HL-60 (cell line): ENCODE measurements around the gene DENND1A.

Source experiments
- CTCF ChIP-seq: IDR thresholded peaks from one replicate; pipeline ENCODE4 v1.5.1; 2011; ENCODE audit warnings: low read length, control low read depth, inconsistent platforms; ENCODE audit not compliant: insufficient read depth
- GABPA ChIP-seq: IDR thresholded peaks from 2 replicates; pipeline ENCODE4 v1.6.1; 2012; ENCODE audit warnings: low read depth
- POLR2AphosphoS5 ChIP-seq: IDR thresholded peaks from 2 replicates; pipeline ENCODE4 v1.6.1; 2012; ENCODE audit warnings: low read depth
- REST ChIP-seq: IDR thresholded peaks from 2 replicates; pipeline ENCODE4 v1.6.1; 2012; ENCODE audit warnings: low read depth; ENCODE audit not compliant: insufficient replicate concordance
- SPI1 ChIP-seq: IDR thresholded peaks from 2 replicates; pipeline ENCODE4 v1.6.1; 2012; ENCODE audit warnings: low read depth, mild to moderate bottlenecking, borderline replicate concordance

GRCh38 chr9:123411636-123412035 lies 518.3 kb downstream of the DENND1A start:
- no peak for TF ChIP-seq CTCF
- no peak for TF ChIP-seq REST
- no peak for TF ChIP-seq POLR2AphosphoS5
- TF ChIP-seq GABPA: no peak
- TF ChIP-seq SPI1: no peak
